GM23248 (cell line): Measurements from ENCODE around the gene LMF2.

ENCODE experiments used
- EZH2 ChIP-seq: fragments of 200-600 bp; sonication (generic); IDR thresholded peaks from 2 replicates; pipeline ENCODE4 v1.6.1; 2018; ENCODE audit warnings: antibody characterized with exemption, mild to moderate bottlenecking; ENCODE audit not compliant: insufficient read depth, poor library complexity, severe bottlenecking
- EZH2phosphoT487 ChIP-seq: fragments of 200-600 bp; sonication (generic); IDR thresholded peaks from 2 replicates; pipeline ENCODE4 v1.6.1; 2018; ENCODE audit warnings: antibody characterized with exemption, moderate library complexity, mild to moderate bottlenecking, low read depth; ENCODE audit not compliant: insufficient read depth

DNA sequence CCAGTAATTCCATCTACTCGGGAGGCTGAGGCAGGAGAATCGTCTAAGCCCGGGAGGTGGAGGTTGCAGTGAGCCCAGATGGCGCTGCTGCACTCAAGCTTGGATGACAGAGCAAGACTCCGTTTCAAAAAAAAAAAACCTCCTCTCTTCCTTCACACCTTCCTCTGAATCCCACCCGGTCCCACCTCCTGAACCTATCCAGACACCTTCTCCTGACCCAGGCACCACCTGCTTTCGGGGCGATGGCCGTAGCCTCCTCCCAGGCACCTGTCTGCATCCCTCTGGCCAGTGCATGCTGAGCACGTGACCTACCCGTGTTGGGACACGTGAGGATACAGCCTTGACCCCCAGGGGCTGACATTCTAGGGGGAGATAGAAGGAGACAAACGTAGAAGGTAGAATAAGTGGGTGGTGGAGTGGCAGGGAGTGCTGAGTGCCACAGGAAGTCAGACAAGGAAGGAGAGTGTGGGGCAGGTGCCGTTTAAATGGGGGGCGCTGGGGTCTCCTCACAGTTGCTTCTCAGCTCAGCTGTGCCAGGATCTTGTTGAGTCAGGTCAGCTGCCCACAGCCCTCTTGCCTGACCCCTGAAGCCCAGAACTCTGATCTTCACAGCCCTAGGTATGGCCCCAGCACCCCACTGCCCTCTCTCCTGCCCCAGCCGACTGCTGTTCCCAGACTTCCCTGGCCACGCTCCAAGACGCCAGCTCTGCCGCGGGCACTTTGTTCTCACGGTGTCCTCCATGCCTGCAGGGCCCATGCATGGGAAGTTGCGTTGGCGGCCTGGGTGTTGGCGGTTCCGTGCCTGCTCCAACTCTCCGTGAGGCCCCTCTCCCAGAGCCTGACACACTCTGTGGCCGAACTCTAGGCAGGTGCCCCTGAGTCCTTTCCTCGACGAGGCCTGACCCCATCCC lies 22.0 kb downstream of the LMF2 start:
- TF ChIP-seq EZH2: no peak
- no peak for TF ChIP-seq EZH2phosphoT487
